D721Med (cell line): ENCODE results near the gene EMD.

Experiments used
- DNase-seq: peaks from one replicate; pipeline ENCODE4 v3.0.0; 2011; ENCODE audit warnings: low spot score; ENCODE audit not compliant: insufficient read length
- FAIRE-seq: peaks from 2 replicates; lab custom pipeline; 2011; peaks lifted over from hg19 to GRCh38; lab: Jason Lieb, UNC
- TF ChIP-seq, protein P1 (sequence below): IDR thresholded peaks from 2 replicates; pipeline ENCODE4 v1.5.1; 2012; ENCODE audit warnings: mild to moderate bottlenecking, control low read depth; ENCODE audit not compliant: insufficient read depth; ENCODE audit errors: missing control alignments

Gene EMD

DNA sequence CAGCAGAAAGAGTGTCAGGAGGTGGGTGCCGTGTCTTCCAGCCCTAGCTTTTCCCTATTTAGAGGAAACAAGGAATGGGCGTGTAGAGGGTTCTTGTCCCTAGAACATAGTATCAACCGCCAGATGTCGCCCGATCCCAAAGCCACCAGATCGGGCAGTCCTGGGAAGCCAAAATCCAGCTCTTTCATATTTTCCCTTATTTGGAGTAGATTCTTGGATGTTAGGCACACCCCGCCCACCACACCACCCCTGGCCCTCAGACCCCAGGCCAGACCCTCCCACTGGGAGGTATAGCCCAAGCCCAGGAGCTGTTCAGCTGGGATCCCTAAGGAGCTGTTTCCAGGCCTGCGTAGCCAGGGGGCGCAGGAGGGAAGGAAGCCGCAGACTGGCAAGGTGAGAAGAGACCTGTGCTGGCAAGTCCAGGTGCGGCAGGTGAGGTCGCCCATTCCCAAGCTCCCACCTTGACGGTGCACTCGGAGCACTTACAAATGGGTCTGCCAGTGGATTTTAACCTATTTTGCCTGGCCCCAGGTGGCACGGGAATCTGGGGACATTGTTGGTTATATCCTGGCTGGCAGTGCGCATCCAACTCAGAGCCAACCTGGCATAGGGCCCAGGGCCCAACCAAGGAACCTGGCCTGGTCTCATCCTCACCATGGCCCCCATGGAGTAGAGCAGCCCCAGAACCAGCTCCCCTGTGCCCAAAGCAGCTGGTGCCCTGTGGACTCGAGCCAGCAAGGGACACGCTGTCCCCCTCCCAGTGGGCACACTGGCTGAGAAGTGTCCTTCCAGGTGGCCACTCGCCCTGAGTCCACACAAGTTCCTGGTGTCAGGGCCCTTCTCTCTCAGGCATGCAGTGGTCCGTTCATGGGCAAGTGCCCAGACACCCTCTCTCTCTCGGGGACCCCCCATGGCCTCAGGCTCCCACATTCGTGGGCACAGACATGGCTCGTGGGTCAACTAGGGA lies 5.5 kb upstream of the EMD start:
- DNase-seq: no peak
- no peak for FAIRE-seq
- TF ChIP-seq, protein P1, sequence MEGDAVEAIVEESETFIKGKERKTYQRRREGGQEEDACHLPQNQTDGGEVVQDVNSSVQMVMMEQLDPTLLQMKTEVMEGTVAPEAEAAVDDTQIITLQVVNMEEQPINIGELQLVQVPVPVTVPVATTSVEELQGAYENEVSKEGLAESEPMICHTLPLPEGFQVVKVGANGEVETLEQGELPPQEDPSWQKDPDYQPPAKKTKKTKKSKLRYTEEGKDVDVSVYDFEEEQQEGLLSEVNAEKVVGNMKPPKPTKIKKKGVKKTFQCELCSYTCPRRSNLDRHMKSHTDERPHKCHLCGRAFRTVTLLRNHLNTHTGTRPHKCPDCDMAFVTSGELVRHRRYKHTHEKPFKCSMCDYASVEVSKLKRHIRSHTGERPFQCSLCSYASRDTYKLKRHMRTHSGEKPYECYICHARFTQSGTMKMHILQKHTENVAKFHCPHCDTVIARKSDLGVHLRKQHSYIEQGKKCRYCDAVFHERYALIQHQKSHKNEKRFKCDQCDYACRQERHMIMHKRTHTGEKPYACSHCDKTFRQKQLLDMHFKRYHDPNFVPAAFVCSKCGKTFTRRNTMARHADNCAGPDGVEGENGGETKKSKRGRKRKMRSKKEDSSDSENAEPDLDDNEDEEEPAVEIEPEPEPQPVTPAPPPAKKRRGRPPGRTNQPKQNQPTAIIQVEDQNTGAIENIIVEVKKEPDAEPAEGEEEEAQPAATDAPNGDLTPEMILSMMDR: peak; percentile 44

DNA sequence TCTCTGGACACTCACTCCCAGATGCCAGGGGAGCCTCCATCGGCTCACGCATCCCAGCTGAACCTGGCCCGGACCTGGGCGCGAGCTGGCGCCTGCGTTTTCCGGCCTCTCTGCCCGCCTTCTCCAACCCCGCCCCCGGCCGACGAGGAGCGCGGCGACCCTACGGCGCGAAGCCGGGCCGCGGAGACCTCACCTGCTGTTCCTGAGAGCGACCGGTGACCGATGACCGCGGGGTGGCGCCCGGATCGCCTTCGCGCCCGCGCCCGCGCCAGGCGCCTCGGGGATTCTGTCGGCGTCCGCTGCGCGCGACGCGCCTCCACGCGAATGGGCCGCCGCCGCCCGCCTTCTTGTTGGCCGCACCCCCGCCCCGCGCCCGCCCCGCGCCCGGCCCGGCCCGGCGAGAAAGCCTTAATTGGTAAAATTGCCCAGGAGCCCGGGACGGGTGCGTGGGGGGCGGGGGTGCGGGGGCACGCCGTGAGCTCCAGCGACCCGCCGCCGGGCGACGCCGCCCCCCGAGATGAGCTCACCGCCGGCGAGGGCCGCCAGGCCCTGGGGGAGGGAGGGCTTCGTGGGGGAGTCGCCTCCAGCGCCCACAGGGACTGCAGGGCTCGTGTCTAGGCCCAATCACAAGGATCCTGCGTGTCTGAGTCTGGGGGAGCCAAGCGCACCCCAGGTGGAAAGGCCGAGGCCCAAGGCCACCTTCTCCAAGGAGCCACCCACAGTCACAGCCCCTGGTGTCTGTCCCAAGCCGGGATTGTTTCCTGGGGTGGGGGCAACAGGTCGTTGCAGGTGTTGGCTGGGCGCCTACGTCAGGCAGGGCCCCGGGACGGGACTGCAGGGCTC lies 4.6 kb upstream of the EMD start, which contains the start of gene FLNA:
TSS of gene FLNA (minus strand) at position 322 of the 843 bp plus-strand sequence. CDS start 3,389 bp downstream, outside the sequence.
- TF ChIP-seq, protein P1: peak; percentile 4
- no peak for DNase-seq
- FAIRE-seq: no peak

DNA sequence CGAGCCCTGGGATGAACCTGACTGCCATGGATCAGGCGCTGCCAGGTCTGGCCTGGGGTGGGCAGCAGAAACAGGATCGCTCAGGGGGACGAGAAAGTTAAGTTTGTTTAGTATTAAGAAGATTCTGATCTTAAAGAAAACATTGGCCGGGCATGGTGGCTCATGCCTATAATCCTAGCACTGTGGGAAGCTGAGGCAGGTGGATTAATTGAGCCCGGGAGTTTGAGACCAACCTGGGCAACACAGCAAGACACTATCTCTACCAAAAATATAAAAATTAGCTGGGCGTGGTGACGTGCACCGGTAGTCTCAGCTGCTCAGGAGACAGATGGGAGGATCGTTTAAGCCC lies 4.0 kb upstream of the EMD start:
- TF ChIP-seq, protein P1: no peak
- no peak for FAIRE-seq

DNA sequence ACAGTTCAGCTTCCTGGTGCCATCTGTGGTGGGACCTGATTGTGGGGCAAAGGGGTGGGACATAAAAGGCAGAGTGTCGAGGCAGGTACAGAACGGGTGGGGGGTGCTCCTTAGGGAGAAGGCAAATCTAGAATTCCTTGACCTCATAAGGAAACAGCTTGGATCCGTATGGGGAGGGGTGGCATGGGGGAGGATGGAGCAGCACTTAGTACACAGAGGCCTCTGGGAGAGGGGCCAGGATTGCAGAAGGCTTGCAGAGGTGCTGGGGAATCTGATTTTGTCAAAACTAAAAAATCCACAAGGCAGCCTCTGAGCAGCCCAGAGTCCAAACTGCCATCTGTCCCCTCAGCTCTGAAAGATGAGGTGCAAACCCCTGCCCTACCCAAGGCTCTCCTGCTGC lies 2.3 kb upstream of the EMD start:
- FAIRE-seq: no peak
- no peak for DNase-seq
- TF ChIP-seq, protein P1: no peak

More for the DNA sequence above, 4.0 kb upstream of the EMD start:
- DNase-seq: no peak

DNA sequence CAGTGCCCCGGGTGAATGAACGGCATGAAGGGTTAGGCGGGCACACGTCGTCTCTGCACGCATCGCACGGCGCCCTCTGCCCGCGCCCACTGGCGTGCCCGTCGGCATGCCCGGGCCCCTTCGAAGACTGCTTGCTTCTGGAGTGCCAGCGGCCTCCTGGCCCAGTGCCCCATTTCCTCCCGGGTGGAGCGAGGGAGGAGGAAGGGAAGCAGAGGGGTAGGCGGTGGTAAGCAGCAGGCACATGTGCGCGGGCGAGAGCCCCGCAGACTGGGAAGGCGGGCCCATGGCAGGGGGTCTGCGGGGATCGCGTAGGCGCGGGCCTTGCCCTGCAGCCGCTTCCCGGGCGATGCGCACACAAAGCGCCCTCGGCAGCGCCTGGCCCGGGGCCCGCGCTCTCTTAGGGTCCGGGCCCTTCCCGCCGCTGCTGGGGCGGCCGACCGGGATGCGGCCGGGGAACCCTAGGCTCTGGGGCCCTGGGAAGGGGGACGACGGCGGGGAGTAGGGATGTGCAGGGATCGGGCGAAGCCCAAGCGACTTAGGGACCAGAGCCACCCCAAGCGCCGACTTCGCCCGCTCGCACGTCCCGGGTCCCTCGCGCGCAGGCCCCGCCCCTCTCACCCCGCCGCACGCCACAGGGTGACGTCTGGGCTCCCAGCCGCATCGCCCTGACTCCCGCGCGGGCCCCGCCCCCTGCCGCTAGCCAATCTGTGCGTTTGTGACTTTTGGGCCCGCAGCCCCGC lies 866 bp upstream of the EMD start:
- peak; percentile 54 for DNase-seq
- FAIRE-seq: no peak
- TF ChIP-seq, protein P1: no peak

DNA sequence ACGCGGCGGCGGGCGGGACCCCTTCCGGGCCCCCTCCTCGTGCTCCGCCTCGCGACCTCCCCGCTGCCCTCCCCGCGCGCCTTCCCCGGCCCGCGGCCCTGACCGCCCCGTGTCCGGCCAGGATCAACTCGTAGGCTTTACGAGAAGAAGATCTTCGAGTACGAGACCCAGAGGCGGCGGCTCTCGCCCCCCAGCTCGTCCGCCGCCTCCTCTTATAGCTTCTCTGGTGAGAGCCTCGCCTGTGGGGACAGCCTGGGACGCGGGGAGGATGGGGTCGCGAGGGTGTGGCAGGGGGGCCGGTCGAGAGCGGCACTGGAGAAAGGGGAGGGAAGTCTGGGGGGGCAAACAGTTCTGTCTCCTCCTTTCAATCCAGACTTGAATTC lies 465 bp downstream of the EMD start:
- no peak for DNase-seq
- TF ChIP-seq, protein P1: no peak
- FAIRE-seq: no peak
